Measurements from ENCODE around the gene ADGRV1.

- TF ChIP-seq CTCF (IDR thresholded peaks at IDR 0.05) (no peak), POLR2AphosphoS5 (IDR thresholded peaks at IDR 0.05) (no peak), POLR2A (IDR thresholded peaks at IDR 0.05) (no peak)
Measured at GRCh38 chr5:91159647-91160046, 601.0 kb downstream of the ADGRV1 start.
